HG02973 (cell line): Measurements from ENCODE around the gene ATPAF1.

Source experiments
- ATAC-seq: cut with Tn5 transposase; IDR thresholded peaks from one replicate; pipeline ENCODE4 v1.9.1; 2021; ENCODE audit warnings: moderate library complexity; ENCODE audit not compliant: unreplicated experiment

Gene ATPAF1

GRCh38 chr1:46594063-46594462 is 74.1 kb downstream of the ATPAF1 start:
- no peak for ATAC-seq

- ATAC-seq: no peak
These were observed 75.3 kb downstream of the ATPAF1 start for GRCh38 chr1:46592823-46593222.

GRCh38 chr1:46589529-46589928 is 78.6 kb downstream of the ATPAF1 start:
- no peak for ATAC-seq

GRCh38 chr1:46587069-46587468 is 81.1 kb downstream of the ATPAF1 start:
- ATAC-seq: no peak

- ATAC-seq: no peak
These were observed 82.7 kb downstream of the ATPAF1 start for GRCh38 chr1:46585312-46585938.

GRCh38 chr1:46583494-46583893 is 84.7 kb downstream of the ATPAF1 start:
- no peak for ATAC-seq

- ATAC-seq: no peak
These were observed 85.2 kb downstream of the ATPAF1 start for GRCh38 chr1:46582972-46583371.
